Effector memory CD4-positive, alpha-beta T cell (primary cell): ENCODE data around the gene SLC25A11.

Experiments
- DNase-seq, 3 donors: peaks; one replicate each; pipeline ENCODE4 v3.0.0-alpha.2; 2020
- H3K27ac ChIP-seq: 2 replicates; pipeline ENCODE4 v1.7.0; 2013; ENCODE audit warnings: mild to moderate bottlenecking, low read length, moderate library complexity; ENCODE audit not compliant: insufficient read depth, poor library complexity, severe bottlenecking
- H3K27me3 ChIP-seq: replicated peaks from 2 replicates; pipeline ENCODE4 v1.7.0; 2013; ENCODE audit warnings: mild to moderate bottlenecking, low read length; ENCODE audit not compliant: insufficient read depth, control insufficient read depth, poor library complexity, severe bottlenecking
- H3K36me3 ChIP-seq: 2 replicates; pipeline ENCODE4 v1.7.0; 2013; ENCODE audit warnings: mild to moderate bottlenecking, low read length, moderate library complexity; ENCODE audit not compliant: control insufficient read depth, insufficient read depth
- H3K4me1 ChIP-seq: 2 replicates; pipeline ENCODE4 v1.7.0; 2013; ENCODE audit warnings: low read length, mild to moderate bottlenecking; ENCODE audit not compliant: control insufficient read depth, insufficient read depth, poor library complexity, severe bottlenecking
- H3K4me3 ChIP-seq: 2 replicates; pipeline ENCODE4 v1.7.0; 2013; ENCODE audit warnings: low read length, low read depth, mild to moderate bottlenecking; ENCODE audit not compliant: insufficient read depth, poor library complexity, severe bottlenecking
- H3K9me3 ChIP-seq: 2 replicates; pipeline ENCODE4 v1.7.0; 2013; ENCODE audit warnings: mild to moderate bottlenecking, low read length, moderate library complexity; ENCODE audit not compliant: control insufficient read depth
- total RNA-seq, 3 donors: gene quantifications; one replicate each; lab custom pipeline; 2026; lab: John Stamatoyannopoulos, UW

SLC25A11 gene, protein sequence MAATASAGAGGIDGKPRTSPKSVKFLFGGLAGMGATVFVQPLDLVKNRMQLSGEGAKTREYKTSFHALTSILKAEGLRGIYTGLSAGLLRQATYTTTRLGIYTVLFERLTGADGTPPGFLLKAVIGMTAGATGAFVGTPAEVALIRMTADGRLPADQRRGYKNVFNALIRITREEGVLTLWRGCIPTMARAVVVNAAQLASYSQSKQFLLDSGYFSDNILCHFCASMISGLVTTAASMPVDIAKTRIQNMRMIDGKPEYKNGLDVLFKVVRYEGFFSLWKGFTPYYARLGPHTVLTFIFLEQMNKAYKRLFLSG
- 16.9 to 21.7 (median 19.6) reads per million in 3 donors for total RNA-seq

DNA sequence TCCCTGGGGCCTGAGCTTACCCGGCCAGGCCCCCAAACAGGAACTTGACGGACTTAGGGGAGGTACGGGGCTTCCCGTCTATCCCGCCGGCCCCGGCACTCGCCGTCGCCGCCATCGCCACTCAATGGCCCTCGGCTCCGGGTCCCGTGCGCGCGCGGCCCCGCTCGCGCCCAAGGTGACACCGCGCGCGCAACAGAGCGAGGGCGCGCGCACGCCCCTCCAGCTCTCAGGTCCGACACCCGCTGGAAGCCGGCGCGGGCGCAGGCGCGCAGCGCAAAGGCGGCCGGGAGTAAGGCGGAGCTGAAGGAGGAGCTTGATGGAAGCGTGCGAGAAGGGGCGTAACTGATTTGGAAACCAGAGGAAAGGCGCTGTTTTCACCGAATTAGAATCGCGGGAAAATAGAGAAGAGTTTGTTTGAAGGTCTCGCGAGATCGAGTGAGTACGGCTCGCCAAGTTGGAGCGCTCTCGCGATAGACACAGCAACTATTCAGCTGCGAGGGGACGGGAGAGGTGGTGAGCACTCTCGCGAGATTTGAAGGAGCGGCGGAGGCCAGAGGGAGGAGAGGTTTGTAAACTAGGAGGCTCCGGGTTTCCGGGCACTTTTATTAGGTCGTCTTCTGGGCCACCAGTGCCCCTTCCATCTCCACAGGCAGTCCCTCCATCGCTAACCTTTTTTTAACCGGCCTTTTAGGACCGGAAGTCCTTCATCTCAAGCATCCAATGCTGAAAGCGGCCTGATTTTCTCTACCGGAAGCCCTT is at the start of gene SLC25A11, which contains the start of gene RNF167:
Gene SLC25A11 (minus strand): TSS at position 251 of the 759 bp plus-strand sequence. CDS start 136 bp downstream, at position 115.
Gene RNF167 (plus strand): TSS at position 473 of the 759 bp plus-strand sequence. CDS start 642 bp downstream, outside the sequence.
- H3K4me3 ChIP-seq, result peak within 1 kb of the TSS; percentile 94
- H3K4me1 ChIP-seq, result peaks cover 42% of the 10 kb centered on the region
- peaks cover 42% of the 10 kb centered on the region for H3K36me3 ChIP-seq
- DNase-seq, result peak; percentile 92 to 96 (median 94)
- H3K27me3 ChIP-seq, result no peaks in the 10 kb centered on the region
- H3K9me3 ChIP-seq, result no peaks in the 10 kb centered on the region
- H3K27ac ChIP-seq, result peak within 1 kb of the TSS; percentile 93

DNA sequence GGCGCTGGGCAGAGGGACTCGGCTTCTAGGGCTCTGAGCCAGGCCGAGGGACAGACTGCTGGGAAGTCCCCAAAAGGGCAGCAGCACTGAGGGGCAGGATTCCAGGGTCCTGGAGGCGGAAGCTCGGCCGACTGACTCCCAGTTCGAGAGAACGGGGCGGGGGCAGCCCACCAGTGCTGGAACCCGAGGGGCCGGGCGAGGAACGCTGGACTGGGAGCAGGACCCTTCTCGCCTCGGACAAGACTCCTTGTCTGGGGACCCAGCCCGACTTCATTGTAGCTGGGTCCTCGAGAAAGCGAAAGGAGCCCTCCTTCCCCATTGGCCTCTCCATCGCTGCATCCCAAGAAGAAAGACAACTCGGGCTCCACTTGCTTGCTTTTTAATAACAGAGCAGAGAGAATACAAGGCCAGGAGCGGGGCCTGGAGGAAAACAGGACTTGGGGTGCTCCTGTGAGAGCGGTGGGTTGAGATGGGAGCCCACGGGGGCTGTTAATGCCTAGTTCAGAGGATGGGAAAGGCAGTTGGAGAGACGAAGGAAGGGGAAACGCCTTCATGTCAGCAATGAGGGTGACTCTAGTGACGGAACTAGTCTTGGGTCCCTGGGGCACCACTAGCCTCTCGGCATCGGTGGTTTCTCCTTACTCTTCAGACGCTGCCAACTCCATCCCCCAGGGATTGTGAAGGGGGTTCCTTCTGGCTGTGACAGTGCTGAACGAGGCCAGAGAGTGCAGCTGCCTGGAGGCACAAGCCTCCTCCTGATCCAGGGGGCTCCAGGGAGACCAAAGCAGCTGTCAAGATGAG is 48.1 kb upstream of the SLC25A11 start:
- DNase-seq, result no peak
- peaks cover 24% of the 10 kb centered on the region for H3K4me1 ChIP-seq

DNA sequence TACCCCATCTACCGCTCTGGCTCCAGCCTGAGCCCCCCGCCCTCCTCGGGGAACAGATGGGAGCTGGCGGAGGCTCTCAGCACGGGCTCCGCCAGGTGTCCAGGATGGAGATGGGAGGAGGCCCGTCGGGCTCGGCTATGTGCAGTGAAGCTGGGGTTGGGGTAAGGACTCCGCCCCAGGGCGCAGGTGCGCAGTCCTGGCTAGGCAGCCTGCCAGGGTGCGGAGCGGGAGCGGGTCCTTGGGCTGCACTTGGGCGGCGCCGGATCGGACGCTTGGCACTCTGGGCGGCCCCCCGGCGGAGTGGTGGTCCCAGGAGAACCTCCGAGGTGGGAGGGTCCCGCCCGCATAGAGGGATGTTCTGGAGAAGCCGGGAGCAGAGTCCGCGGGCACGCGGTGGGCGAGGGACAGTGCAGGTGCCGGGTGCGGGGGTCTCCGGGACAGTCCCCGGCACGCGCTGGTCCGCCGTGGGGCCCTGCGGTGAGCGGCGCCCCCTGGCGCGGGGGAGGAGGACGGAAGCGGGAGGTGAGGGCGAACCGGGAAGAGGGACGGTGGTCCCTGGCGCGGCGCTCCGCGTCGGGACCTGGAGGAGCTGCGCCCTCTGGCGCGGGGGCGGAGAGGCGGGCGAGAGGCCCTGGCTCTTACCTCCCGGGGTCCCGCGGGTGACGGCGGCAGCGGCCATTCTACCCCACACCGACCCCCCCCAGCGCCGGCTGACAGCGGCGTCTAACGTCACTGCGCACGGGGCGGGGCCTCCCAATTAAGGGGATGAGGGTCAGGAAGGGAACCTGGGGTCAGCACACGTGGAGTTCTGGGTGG is 47.3 kb upstream of the SLC25A11 start, which contains the start of gene CAMTA2:
Gene CAMTA2 (minus strand): TSS at position 725 of the 816 bp plus-strand sequence. CDS start 1,453 bp downstream, outside the sequence.
- Histone ChIP-seq H3K4me3 (peak within 1 kb of the TSS; percentile 100), H3K36me3 (peaks cover 8% of the 10 kb centered on the region), H3K4me1 (peaks cover 24% of the 10 kb centered on the region), H3K27me3 (no peaks in the 10 kb centered on the region), H3K9me3 (no peaks in the 10 kb centered on the region), H3K27ac (peak within 1 kb of the TSS; percentile 94)
- peak; percentile 78 to 83 (median 81) for DNase-seq

More for the DNA sequence above, 48.1 kb upstream of the SLC25A11 start:
- H3K4me3 ChIP-seq, result peak overlapping the region; percentile 100
- H3K27me3 ChIP-seq, result no peaks in the 10 kb centered on the region
- no peaks in the 10 kb centered on the region for H3K36me3 ChIP-seq
- peak overlapping the region; percentile 94 for H3K27ac ChIP-seq
- no peaks in the 10 kb centered on the region for H3K9me3 ChIP-seq

DNA sequence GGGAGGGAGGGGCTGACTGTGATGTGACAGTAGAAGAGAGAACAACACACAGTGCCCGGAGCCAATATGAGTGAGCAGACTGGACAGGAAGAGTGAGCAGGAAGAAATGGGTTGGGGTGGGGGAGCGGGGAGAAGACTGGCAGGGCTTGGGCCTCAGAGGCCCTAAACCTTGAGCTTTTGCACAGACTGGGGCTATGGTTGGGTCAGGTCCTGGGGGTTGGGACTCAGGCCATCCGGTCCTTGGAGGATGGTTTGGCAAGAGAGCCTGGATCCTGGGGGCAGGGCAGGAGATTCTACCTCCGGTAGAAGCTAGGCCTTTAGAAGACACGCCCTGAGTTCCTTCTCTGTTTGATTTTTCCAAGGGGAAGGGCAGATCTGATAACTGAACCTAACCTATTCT is 46.6 kb upstream of the SLC25A11 start:
- H3K27me3 ChIP-seq, result no peaks in the 10 kb centered on the region
- H3K4me1 ChIP-seq, result peaks cover 24% of the 10 kb centered on the region
- H3K27ac ChIP-seq, result peak overlapping the region; percentile 94
- H3K36me3 ChIP-seq, result peaks cover 14% of the 10 kb centered on the region
- H3K9me3 ChIP-seq, result no peaks in the 10 kb centered on the region
- DNase-seq, result peak in 1 of 3 donors; percentile 47
- peak overlapping the region; percentile 100 for H3K4me3 ChIP-seq

DNA sequence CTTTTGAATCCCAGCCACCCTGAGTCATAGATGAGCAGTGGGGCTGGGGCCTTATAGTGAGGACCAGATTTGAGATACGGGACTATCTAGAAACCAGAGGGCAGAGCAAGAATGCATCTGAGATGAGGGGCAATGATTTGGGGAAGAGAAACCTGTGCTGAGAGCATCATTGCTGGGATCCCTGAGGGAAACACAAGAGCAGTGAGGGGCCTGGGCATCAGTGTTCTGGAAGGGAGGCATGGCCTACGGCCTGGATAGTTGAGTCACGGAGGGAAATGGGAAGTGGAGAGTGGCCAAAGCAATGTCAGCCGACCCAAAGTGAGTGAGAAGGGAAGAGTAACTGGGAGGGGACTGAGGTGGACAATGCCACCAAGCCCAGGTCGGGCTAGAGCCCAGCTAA is 42.5 kb upstream of the SLC25A11 start:
- Histone ChIP-seq H3K36me3 (peaks cover 38% of the 10 kb centered on the region), H3K9me3 (no peaks in the 10 kb centered on the region), H3K27me3 (no peaks in the 10 kb centered on the region), H3K4me3 (no peak overlapping the region), H3K27ac (no peak overlapping the region), H3K4me1 (peaks cover 14% of the 10 kb centered on the region)
- no peak for DNase-seq

DNA sequence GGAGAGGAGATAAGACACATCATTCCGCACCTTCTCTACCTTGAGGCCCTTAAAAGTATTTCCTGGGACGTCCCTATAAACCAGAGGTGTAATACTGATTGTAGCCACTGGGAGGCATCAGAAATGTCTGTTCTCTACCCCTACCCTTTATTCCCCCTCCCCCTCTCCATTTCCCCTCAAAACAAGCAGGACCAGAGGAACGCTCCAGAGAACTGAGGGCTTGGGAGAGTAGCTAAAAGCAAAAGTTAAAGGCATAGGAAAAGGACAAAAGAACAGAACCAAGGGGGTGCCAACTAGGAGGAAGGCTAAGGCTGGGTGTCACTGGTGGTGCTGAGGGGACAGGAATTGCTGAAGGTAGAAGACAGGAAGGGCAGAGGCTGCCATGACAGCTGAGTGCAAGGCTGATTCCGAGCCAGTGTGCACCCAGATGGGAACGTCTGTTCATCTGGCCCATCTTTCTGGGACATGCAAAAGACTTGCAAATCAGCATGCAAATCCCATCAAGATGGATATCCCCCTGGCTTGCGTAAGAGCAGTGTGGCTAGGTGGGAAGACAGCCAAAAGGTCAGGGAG is 40.9 kb upstream of the SLC25A11 start:
- Histone ChIP-seq H3K4me1 (peaks cover under 1% of the 10 kb centered on the region), H3K27ac (no peak overlapping the region), H3K4me3 (no peak overlapping the region), H3K36me3 (peaks cover 49% of the 10 kb centered on the region), H3K9me3 (no peaks in the 10 kb centered on the region), H3K27me3 (no peaks in the 10 kb centered on the region)
- peak in 1 of 3 donors; percentile 24 for DNase-seq

DNA sequence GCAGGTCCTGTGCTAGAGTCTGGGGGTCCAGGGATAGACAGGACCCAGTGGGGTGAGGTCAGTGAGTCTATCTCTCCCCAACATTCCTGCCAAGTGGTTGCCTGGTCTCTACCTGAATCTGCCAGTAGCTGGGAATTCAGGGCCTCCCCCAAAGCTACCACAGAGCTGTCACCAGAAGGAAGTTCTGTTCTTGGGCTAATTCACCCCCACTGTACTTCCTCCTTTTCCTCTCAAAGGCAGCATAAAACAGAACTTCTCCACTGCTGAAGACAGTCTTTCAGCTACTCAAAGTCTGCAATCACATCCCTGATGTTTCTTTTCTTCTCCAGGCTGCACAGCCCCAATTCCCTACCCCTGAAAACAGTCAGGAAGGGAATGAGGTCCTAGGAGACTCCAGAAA is 38.9 kb upstream of the SLC25A11 start:
- Histone ChIP-seq H3K9me3 (no peaks in the 10 kb centered on the region), H3K27me3 (no peaks in the 10 kb centered on the region), H3K4me3 (no peak overlapping the region), H3K4me1 (no peaks in the 10 kb centered on the region), H3K36me3 (peaks cover 60% of the 10 kb centered on the region), H3K27ac (no peak overlapping the region)
- no peak for DNase-seq

DNA sequence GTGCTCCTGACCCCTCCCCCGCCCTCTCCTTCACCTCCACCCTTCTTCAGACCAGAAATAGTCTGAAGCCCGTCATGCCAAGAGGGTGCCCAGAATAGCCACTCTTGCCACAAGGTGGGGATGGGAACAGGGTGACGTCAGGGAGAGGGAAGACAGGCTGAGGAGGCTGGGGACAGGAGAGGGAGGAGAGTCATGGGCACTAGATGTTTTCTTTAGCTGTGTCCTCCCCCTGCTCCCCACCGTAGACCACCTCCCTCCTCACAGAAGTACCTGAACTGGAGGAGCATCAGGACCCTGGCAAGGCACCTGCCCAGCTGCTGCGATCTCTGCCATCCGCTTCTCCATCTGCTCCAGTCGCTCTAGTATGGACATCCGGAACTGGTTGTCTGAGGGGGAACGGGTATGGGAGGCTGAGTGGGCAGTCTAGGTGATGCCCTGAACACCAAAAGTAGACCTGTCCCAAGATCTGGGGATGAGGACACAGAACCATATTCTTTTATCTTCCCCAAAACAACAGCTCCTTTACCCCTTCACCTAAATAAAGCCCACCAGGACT is 34.3 kb upstream of the SLC25A11 start:
- DNase-seq, result no peak
- Histone ChIP-seq H3K4me1 (peaks cover 11% of the 10 kb centered on the region), H3K27me3 (no peaks in the 10 kb centered on the region), H3K9me3 (no peaks in the 10 kb centered on the region), H3K4me3 (no peak overlapping the region), H3K27ac (no peak overlapping the region), H3K36me3 (peaks cover 61% of the 10 kb centered on the region)
